Natural killer cell (primary cell): ENCODE measurements around the gene BHLHA15. TPM values are rescaled to one million over a fixed set of nuclear protein-coding genes. Genes with fewer than 3 reads are reported as not detected.

Source experiments
- ATAC-seq, 3 donors: fragments of 150-1000 bp in 2 of 3; fragments of 200-7000 bp in 1 of 3; cut with Tn5 transposase; 1 replicate in 1 of 3; 2 replicates in 2 of 3; pipeline ENCODE4 v1.10.0; 2021; ENCODE audit warnings: mild to moderate bottlenecking in 2 of 3, moderate library complexity in 2 of 3
- DNase-seq, 2 donors: peaks; one replicate each; pipeline versions ENCODE4 v3.0.0 to v3.0.0-alpha.2; 2013 to 2021; ENCODE audit warnings: mixed read lengths in 1 of 2
- H3K27ac ChIP-seq: one replicate; pipeline ENCODE4 v1.5.1; 2013; ENCODE audit warnings: mild to moderate bottlenecking, low read length
- H3K27me3 ChIP-seq: one replicate; pipeline ENCODE4 v1.6.1; 2013; ENCODE audit warnings: low read length; ENCODE audit not compliant: control insufficient read depth, insufficient read depth
- H3K36me3 ChIP-seq: one replicate; pipeline ENCODE4 v1.6.1; 2013; ENCODE audit warnings: low read length; ENCODE audit not compliant: control insufficient read depth, insufficient read depth
- H3K4me1 ChIP-seq: one replicate; pipeline ENCODE4 v1.6.1; 2013; ENCODE audit warnings: low read length; ENCODE audit not compliant: control insufficient read depth, insufficient read depth
- H3K4me3 ChIP-seq: one replicate; pipeline ENCODE4 v1.5.1; 2013; ENCODE audit warnings: low read length
- H3K9me3 ChIP-seq: one replicate; pipeline ENCODE4 v1.6.1; 2013; ENCODE audit warnings: low read length; ENCODE audit not compliant: control insufficient read depth, insufficient read depth
- H3K27ac Mint-ChIP-seq, 2 donors: one replicate each; pipeline ENCODE4 v1.8.0; 2022; ENCODE audit warnings: mild to moderate bottlenecking in 2 of 2, mixed read lengths in 2 of 2, moderate library complexity in 1 of 2
- H3K27me3 Mint-ChIP-seq, 2 donors: one replicate each; pipeline ENCODE4 v1.8.0; 2022; ENCODE audit warnings: low read depth in 2 of 2, mixed read lengths in 2 of 2
- H3K36me3 Mint-ChIP-seq: one replicate; pipeline ENCODE4 v1.8.0; 2022; ENCODE audit warnings: mixed read lengths
- H3K4me1 Mint-ChIP-seq, 2 donors: one replicate each; pipeline ENCODE4 v1.8.0; 2022; ENCODE audit warnings: mixed read lengths in 2 of 2
- H3K4me3 Mint-ChIP-seq: one replicate; pipeline ENCODE4 v1.8.0; 2022; ENCODE audit warnings: mild to moderate bottlenecking, moderate library complexity, mixed read lengths
- H3K9me3 Mint-ChIP-seq, 2 donors: one replicate each; pipeline ENCODE4 v1.8.0; 2022; ENCODE audit warnings: mixed read lengths in 2 of 2
- WGBS: methylation state at CpG from one replicate; pipeline ENCODE4 v1.1.7; 2013; ENCODE audit warnings: missing lambda C conversion rate; ENCODE audit not compliant: insufficient coverage; 5-methylcytosine and 5-hydroxymethylcytosine counted together
- intact Hi-C: fragments of 100-400 bp; cut with micrococcal nuclease; formaldehyde crosslinking; loops from one replicate; pipeline ENCODE4 v1.14.2; 2022
- total RNA-seq, 4 donors: library from RNA; stranded (reverse); fragments of 120-200 nt in 1 of 4; gene quantifications; one replicate each; pipeline versions ENCODE4 v1.2.3 to v1.2.4, GENCODE V29; 2013 to 2022
- TF ChIP-seq, protein P1 (sequence below): fragments of 200-600 bp; IDR thresholded peaks from one replicate; pipeline ENCODE4 v1.8.0; 2022; ENCODE audit warnings: antibody characterized with exemption

The BHLHA15 gene
- total RNA-seq, 3 donors from 2014 or later (not counting 1 experiment from before 2014, with no cell fraction given) = 3.3 TPM; not detected in 2

DNA sequence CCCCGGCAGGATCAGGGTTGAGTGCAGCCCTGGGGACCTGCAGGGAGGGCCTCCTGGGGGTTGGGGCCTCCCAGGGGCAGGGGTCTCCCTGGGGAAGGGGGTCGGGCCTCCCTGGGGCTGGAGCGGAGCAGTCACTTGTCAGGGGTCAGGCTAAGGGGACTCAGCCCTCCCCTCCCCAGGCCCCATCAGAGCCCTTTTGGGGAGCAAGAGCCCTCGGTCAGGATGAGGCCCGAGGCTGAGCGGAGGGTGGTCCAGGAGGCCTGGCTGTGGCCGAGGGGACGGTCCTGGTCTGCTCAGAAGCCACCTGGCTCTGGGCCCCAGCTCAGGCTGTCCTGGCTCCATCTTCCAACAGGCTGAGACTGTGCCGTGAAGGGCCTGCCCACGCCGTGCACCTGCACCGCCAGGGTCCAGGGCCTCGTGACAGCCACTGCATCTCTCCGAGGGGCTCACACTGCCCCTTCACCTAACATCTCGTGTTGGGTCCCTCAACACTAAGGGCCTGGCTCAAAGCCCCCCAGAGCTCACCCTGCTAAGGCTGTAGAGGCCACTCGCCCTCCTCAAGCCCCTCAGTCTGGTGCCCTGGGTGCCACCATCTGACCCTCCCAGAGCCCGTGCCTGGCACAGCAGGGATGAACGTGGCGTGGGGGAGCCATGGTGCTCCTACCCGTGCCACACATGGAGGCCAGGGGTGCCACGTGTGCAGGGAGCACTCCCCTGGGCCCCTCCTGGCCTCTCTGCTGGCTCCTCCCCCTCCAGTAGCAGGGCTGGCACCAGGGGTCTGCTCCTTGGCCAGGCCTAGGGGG is 12.9 kb downstream of the BHLHA15 start:
- no peak for DNase-seq
- ATAC-seq = no peak
- no peaks in the 10 kb centered on the region for H3K27me3 Mint-ChIP-seq
- H3K27ac Mint-ChIP-seq = no peak overlapping the region
- Histone ChIP-seq H3K9me3 (no peaks in the 10 kb centered on the region), H3K27ac (no peak overlapping the region), H3K36me3 (peaks cover 15% of the 10 kb centered on the region), H3K4me1 (no peaks in the 10 kb centered on the region), H3K27me3 (no peaks in the 10 kb centered on the region), H3K4me3 (no peak overlapping the region)
- no peaks in the 10 kb centered on the region for H3K9me3 Mint-ChIP-seq
- TF ChIP-seq, protein P1, sequence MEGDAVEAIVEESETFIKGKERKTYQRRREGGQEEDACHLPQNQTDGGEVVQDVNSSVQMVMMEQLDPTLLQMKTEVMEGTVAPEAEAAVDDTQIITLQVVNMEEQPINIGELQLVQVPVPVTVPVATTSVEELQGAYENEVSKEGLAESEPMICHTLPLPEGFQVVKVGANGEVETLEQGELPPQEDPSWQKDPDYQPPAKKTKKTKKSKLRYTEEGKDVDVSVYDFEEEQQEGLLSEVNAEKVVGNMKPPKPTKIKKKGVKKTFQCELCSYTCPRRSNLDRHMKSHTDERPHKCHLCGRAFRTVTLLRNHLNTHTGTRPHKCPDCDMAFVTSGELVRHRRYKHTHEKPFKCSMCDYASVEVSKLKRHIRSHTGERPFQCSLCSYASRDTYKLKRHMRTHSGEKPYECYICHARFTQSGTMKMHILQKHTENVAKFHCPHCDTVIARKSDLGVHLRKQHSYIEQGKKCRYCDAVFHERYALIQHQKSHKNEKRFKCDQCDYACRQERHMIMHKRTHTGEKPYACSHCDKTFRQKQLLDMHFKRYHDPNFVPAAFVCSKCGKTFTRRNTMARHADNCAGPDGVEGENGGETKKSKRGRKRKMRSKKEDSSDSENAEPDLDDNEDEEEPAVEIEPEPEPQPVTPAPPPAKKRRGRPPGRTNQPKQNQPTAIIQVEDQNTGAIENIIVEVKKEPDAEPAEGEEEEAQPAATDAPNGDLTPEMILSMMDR = no peak
- intact Hi-C loops = no loop called here
- H3K4me1 Mint-ChIP-seq = peaks cover 0 to 3% of the 10 kb centered on the region in 2 donors
- WGBS = 93% methylated on average over 21 of the region's 21 CpGs
- no peaks in the 10 kb centered on the region for H3K36me3 Mint-ChIP-seq
- H3K4me3 Mint-ChIP-seq = no peak overlapping the region

DNA sequence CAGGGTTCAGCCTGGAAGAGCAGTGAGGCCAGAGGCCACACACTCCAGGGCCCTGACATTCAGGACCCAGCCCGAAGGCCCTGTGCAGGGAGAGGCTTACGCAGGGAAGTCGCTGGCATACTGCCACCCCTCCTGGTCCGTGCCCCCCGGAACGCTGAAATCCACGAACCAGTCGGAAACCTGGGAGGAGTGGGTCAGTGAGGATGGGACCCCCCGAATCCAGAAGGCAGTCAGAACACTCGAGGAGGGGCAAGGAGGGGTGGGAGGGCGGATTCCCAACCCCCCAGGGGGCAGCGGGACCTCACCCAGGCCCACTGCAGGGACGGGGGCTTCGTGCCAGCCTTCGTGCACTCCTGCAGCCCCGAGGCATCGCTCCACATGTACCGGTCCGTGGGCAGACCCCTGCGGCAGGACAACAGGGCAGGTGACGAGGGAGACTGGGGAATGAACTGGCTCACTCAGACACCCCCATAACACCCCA is 13.5 kb downstream of the BHLHA15 start:
- intact Hi-C loops = no loop called here
- ATAC-seq (no peak), DNase-seq (no peak)
- Mint-ChIP-seq H3K27me3 (no peaks in the 10 kb centered on the region), H3K27ac (no peak overlapping the region), H3K9me3 (no peaks in the 10 kb centered on the region), H3K36me3 (no peaks in the 10 kb centered on the region), H3K4me1 (no peaks in the 10 kb centered on the region), H3K4me3 (no peak overlapping the region)
- peaks cover 15% of the 10 kb centered on the region for H3K36me3 ChIP-seq
- WGBS = 95% methylated on average over 21 of the region's 21 CpGs
- H3K27me3 ChIP-seq = no peaks in the 10 kb centered on the region
- TF ChIP-seq, protein P1 = no peak
- H3K4me3 ChIP-seq = no peak overlapping the region
- no peak overlapping the region for H3K27ac ChIP-seq
- H3K9me3 ChIP-seq = no peaks in the 10 kb centered on the region
- H3K4me1 ChIP-seq = no peaks in the 10 kb centered on the region

DNA sequence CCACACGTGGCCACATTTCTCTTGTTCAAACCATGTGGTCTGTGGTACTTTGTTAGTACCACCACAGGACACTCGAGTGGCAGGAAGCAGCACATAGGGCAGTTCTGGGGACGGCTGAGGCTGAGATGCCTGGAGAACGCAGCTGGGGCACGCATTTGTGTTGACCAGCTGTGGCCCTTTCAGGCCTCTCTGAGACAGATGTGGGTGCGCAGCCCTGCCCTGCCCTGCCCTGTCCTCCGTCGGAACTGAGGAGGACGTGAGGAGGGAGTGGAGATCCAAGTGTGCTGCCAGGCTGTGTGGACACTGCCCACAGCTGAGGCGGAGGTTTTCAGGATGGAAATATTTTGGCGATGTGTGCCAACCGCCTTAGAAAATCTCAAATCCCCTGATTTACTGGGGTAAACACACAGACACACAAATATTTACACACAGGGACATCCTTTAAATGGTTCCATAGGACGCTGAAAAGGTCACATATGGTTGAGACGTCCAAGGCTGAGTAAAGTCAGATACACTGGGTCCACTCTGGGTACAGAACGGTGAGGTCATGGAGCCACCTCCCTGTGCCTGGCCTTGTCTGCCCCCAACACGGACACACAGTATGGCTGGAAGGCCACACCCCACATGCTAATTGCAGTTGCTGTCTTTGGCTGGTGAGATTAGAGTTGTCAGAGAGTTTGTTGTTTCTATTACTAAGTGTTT is 14.8 kb downstream of the BHLHA15 start:
- ATAC-seq = no peak
- 82% methylated on average over 16 of the region's 16 CpGs for WGBS
- Mint-ChIP-seq H3K4me1 (no peaks in the 10 kb centered on the region), H3K27me3 (no peaks in the 10 kb centered on the region), H3K9me3 (no peaks in the 10 kb centered on the region), H3K4me3 (no peak overlapping the region), H3K36me3 (no peaks in the 10 kb centered on the region), H3K27ac (no peak overlapping the region)
- DNase-seq = no peak
- Histone ChIP-seq H3K27ac (no peak overlapping the region), H3K4me1 (no peaks in the 10 kb centered on the region), H3K4me3 (no peak overlapping the region), H3K27me3 (no peaks in the 10 kb centered on the region), H3K36me3 (peaks cover 22% of the 10 kb centered on the region), H3K9me3 (no peaks in the 10 kb centered on the region)
- intact Hi-C loops = no loop called here
- TF ChIP-seq, protein P1 = no peak
